Stimulated activated CD4-positive, alpha-beta T cell treated with anti-CD3 and anti-CD28 coated beads, Interleukin-12 subunit alpha, Interleukin-12 subunit beta, amount 100 ng/mL, for 4 hours (primary cell): ENCODE measurements around the gene RAB11FIP5.

Experiments used
- DNase-seq: peaks from one replicate; pipeline ENCODE4 v3.0.0-alpha.2; 2020

RAB11FIP5 gene

GRCh38 chr2:73082523-73083410, 30.0 kb downstream of the RAB11FIP5 start:
- DNase-seq: no peak

- DNase-seq: no peak
These were observed 31.5 kb downstream of the RAB11FIP5 start for GRCh38 chr2:73081181-73081671.

DNA sequence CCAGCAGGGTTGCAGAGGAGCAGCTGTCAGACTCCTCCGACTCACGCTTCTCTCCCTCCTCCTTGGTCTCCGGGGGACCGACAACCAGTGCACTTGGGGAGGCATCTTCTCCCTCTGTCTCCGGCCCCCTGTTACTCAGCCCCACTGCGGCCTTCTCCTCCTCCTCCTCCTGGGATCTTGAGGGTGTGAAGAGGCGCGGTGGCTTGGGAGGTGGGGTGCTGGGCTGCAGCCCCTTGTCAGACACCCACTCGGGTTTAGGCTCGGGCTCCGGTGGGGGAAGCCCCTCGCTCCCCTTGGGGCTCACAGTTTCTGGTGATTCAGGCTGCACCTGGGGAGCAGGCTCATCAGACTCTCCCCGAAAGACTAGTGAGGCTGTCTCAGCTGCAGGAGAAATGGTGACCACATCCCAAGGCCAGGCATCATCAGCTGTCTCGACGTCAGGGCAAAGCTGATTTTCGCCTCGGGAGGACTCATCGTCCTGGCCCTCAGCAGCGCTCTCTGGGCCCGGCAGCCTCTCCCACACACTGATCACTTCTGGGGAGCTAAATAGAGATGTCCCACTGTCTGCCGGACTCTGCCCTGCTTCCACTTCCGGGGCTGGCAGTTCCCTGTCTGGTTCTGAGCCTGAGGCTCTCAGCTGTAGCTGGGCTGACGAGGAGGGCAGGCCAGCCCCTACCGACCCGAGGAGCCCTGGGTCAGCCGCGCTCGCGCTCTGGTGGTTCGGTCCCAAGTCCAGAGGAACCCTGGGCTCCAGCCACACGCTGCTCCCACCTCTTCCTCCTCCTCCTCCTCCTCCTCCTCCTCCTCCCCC, 32.2 kb downstream of the RAB11FIP5 start:
- no peak for DNase-seq

GRCh38 chr2:73079636-73080035, 33.1 kb downstream of the RAB11FIP5 start:
- DNase-seq: no peak

DNA sequence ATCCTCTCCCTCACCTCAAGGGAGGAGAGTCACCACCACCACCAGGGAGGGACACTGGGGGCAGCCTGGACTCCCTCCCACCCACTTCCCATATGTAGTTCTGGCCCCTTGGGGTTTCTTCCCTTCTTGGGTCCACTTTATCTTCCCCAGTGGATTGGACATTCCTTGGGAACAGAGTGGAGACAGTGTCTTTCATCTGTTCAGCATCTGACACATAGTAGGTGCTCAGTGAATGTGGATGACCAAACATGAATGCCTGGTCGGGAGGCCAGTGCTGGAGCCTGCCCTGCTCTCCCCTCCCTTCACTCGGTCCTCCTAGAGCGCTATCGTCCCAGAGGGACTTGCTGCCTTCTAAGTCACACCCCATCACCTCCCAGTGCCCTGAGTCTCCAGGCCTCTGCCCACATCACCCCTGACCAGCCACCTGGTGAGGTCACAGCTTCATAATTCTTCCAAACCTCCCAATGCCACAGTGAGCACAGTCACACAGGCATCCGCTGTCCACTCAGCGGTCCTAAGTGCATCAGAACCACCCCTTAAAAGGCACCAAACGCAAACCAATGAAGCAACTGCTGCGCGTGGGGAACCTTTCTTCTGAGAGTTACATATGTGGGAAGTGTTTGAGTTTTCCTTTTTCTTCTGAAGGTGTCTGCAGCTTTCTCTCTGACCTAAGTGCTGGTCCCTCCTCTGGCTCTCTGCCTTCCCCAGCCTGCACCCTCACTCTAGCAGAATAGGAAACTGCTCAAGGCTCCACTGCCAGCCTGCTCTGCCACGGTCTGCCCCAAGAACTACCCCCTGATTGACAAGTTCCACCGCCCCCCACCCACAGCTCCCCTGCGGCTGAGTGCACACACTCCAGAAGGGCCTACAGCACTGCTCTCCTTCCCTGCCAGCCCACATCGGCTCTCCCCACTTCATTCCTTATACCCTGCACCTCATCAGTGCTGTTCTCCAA, 34.0 kb downstream of the RAB11FIP5 start:
- DNase-seq: no peak

- DNase-seq: no peak
These were observed 35.3 kb downstream of the RAB11FIP5 start for GRCh38 chr2:73077424-73077795.

DNA sequence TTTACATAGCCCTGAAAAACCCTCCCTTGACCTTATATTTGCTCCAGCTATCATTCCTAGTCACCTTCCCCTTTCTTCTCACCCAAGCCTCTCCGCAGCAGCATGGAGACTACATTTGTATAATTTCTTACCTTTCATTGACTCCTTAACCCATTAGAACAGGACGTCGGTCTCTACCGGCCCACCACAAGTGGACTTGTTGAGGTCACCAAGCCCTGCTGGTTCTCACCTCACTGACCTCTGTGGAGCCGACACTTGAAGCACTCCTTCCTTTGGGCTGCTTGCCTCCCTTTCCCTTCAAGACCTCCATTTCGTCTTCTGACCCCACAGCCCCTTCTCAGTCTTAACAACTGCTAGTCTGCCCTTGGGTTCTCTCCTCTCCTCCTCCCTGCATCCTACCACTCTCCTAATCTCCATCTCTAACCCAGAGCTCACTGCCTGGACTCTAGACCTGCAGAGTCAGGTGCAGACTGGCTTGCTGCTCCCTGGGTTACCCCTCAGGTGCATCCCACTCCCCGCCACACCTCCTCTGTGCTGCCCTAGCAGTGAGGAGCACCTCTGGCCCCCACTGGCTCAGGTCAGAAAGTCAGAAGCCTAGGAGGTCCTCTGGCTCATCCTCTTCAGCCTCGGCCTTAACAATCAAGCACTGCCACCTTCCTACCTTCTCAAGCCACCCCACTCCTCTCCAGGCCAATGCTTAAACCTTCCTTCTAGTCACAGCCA, 35.9 kb downstream of the RAB11FIP5 start:
- DNase-seq: no peak

GRCh38 chr2:73075477-73076373, 37.0 kb downstream of the RAB11FIP5 start:
- no peak for DNase-seq

GRCh38 chr2:73074110-73075069, 38.4 kb downstream of the RAB11FIP5 start:
- no peak for DNase-seq

- no peak for DNase-seq
These were observed 40.3 kb downstream of the RAB11FIP5 start for GRCh38 chr2:73072416-73072815.

GRCh38 chr2:73072129-73072395, 40.7 kb downstream of the RAB11FIP5 start:
- DNase-seq: no peak

GRCh38 chr2:73071360-73072128, 41.2 kb downstream of the RAB11FIP5 start, which contains the start of gene SFXN5:
Gene SFXN5, minus strand, starts transcription at chr2:73071712. Its CDS starts 7 bp downstream, at chr2:73071705.
- peak; percentile 97 for DNase-seq

GRCh38 chr2:73070643-73071359, 41.9 kb downstream of the RAB11FIP5 start:
- DNase-seq: peak; percentile 45

- DNase-seq: no peak
These were observed 42.7 kb downstream of the RAB11FIP5 start for GRCh38 chr2:73069855-73070642.

- no peak for DNase-seq
These were observed 43.5 kb downstream of the RAB11FIP5 start for GRCh38 chr2:73069041-73069854.

DNA sequence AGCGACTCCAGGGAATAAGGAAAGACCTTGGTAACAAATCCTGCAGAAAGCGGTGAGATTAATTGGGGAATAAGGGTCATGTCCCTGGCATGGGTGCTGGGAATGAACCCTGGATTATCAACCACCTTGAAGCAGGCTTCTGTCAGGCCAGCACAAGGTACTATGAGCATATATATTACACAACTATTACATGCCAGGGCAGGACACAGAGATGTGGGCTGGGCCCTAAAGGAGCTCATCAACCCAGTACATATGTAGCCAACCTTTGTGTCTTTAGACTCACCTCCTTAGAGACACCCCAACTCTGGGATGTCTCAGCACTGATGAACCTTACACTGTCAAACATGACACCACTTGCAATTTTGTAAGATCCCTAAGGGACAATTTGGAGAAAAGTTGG, 44.6 kb downstream of the RAB11FIP5 start:
- DNase-seq: no peak
